KOPT-K1 (cell line): ENCODE measurements around the gene TJP3.
"Not testable (repeated sequence)": the region's sequence is repeated elsewhere in the genome, so short reads cannot be mapped to it uniquely, and the experiment has no call there.

Experiments used
- H3K27ac ChIP-seq: fragments of 200-600 bp; sonication (generic); 2 replicates; pipeline ENCODE4 v1.5.1; 2016; ENCODE audit warnings: antibody characterized with exemption, mild to moderate bottlenecking, low read depth, low read length; ENCODE audit not compliant: poor library complexity, severe bottlenecking
- H3K36me3 ChIP-seq: fragments of 200-600 bp; sonication (generic); 2 replicates; pipeline ENCODE4 v1.5.1; 2017; ENCODE audit warnings: antibody characterized with exemption, mild to moderate bottlenecking, low read length, moderate library complexity; ENCODE audit not compliant: insufficient read depth
- H3K9me3 ChIP-seq: fragments of 200-600 bp; sonication (generic); 2 replicates; pipeline ENCODE4 v1.5.1; 2017; ENCODE audit warnings: antibody characterized with exemption, low read length, mild to moderate bottlenecking; ENCODE audit not compliant: insufficient read depth, poor library complexity, severe bottlenecking

The TJP3 gene

GRCh38 chr19:3753631-3754410, 45.6 kb downstream of the TJP3 start:
- Histone ChIP-seq H3K27ac (no peak overlapping the region), H3K36me3 (peaks cover 21% of the 10 kb centered on the region; the same call in 1 of the 2 replicates), H3K9me3 (no peaks in the 10 kb centered on the region)

- H3K27ac ChIP-seq, H3K9me3 ChIP-seq: not testable (repeated sequence)
- H3K36me3 ChIP-seq: peaks cover 18% of the 10 kb centered on the region; the same call in 1 of the 2 replicates
Observed at GRCh38 chr19:3757705-3758104, 49.5 kb downstream of the TJP3 start.

GRCh38 chr19:3758297-3758696, 50.1 kb downstream of the TJP3 start:
- not testable (repeated sequence) for H3K9me3 ChIP-seq
- H3K36me3 ChIP-seq: peaks cover 18% of the 10 kb centered on the region; the same call in 1 of the 2 replicates

GRCh38 chr19:3759482-3760254, 51.5 kb downstream of the TJP3 start:
- Histone ChIP-seq H3K9me3 (no peaks in the 10 kb centered on the region), H3K27ac (no peak overlapping the region), H3K36me3 (peaks cover 18% of the 10 kb centered on the region; the same call in 1 of the 2 replicates)

More at GRCh38 chr19:3758297-3758696, 50.1 kb downstream of the TJP3 start:
- not testable (repeated sequence) for H3K27ac ChIP-seq

GRCh38 chr19:3760871-3761361, 52.7 kb downstream of the TJP3 start:
- peak overlapping the region; percentile 79 for H3K27ac ChIP-seq
- H3K9me3 ChIP-seq: no peaks in the 10 kb centered on the region
- H3K36me3 ChIP-seq: peaks cover 26% of the 10 kb centered on the region

GRCh38 chr19:3761382-3762129, 53.4 kb downstream of the TJP3 start, which contains the start of gene APBA3:
Gene APBA3, minus strand, starts transcription at chr19:3761692. Its CDS starts 1,428 bp downstream, at chr19:3760264.
- Histone ChIP-seq H3K9me3 (no peaks in the 10 kb centered on the region), H3K27ac (peak within 1 kb of the TSS; percentile 98), H3K36me3 (peaks cover 31% of the 10 kb centered on the region)

- Histone ChIP-seq H3K9me3 (no peaks in the 10 kb centered on the region), H3K27ac (peak overlapping the region; percentile 98), H3K36me3 (peaks cover 36% of the 10 kb centered on the region)
Observed at GRCh38 chr19:3762130-3762473, 53.9 kb downstream of the TJP3 start.

- Histone ChIP-seq H3K36me3 (peaks cover 39% of the 10 kb centered on the region), H3K27ac (peak within 1 kb of the TSS; percentile 98), H3K9me3 (no peaks in the 10 kb centered on the region)
Observed at GRCh38 chr19:3762501-3763459, 54.6 kb downstream of the TJP3 start, which contains the start of gene MRPL54. Gene MRPL54, plus strand, starts transcription at chr19:3762682. Its CDS starts 19 bp downstream, at chr19:3762701.

GRCh38 chr19:3765121-3765520, 56.9 kb downstream of the TJP3 start:
- Histone ChIP-seq H3K9me3 (no peaks in the 10 kb centered on the region), H3K27ac (no peak overlapping the region), H3K36me3 (peaks cover 42% of the 10 kb centered on the region)

- H3K9me3 ChIP-seq, H3K27ac ChIP-seq: not testable (repeated sequence)
- peaks cover 42% of the 10 kb centered on the region for H3K36me3 ChIP-seq
Observed at GRCh38 chr19:3765757-3766156, 57.6 kb downstream of the TJP3 start.

GRCh38 chr19:3766520-3766919, 58.3 kb downstream of the TJP3 start:
- H3K27ac ChIP-seq: no peak overlapping the region
- peaks cover 42% of the 10 kb centered on the region for H3K36me3 ChIP-seq
- H3K9me3 ChIP-seq: no peaks in the 10 kb centered on the region

- no peaks in the 10 kb centered on the region for H3K9me3 ChIP-seq
- H3K27ac ChIP-seq: no peak overlapping the region
- peaks cover 42% of the 10 kb centered on the region for H3K36me3 ChIP-seq
Observed at GRCh38 chr19:3767050-3767449, 58.9 kb downstream of the TJP3 start.

GRCh38 chr19:3768015-3768747, 60.0 kb downstream of the TJP3 start:
- no peaks in the 10 kb centered on the region for H3K9me3 ChIP-seq
- H3K36me3 ChIP-seq: peaks cover 42% of the 10 kb centered on the region
- H3K27ac ChIP-seq: no peak overlapping the region
